Stimulated activated CD8-positive, alpha-beta memory T cell treated with anti-CD3 and anti-CD28 coated beads, Interleukin-7, amount 100 ng/mL, for 1 hour (primary cell): ENCODE data around the gene PHACTR3.

Experiments used
- DNase-seq, 2 donors: peaks; one replicate each; pipeline ENCODE4 v3.0.0-alpha.2; 2020; ENCODE audit warnings: low read depth in 2 of 2

PHACTR3 gene

DNA sequence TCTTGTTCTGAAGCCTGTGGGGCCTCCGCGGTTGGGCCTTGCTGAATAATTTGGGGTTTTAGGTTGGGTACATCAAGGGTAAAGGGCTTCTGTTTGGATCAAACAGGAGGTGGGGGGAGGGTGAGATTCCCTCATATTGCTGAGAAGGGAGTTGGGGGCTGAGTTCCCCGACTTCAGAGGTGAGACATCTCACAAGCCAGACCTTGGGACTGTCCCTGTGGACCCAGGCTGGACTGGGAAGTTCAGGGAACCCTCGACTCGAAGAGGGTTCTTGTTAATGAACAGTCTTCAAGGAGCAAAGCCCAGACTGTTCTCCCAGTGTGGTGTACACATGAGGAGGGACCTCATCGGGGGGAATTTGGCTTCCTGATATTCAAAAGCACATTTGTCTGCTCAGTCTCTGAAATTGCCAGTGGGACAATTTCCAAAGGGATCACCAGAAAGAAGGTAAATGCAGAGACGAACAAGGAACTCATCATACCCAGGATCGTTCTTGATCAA lies 210.6 kb downstream of the PHACTR3 start:
- DNase-seq: no peak

DNA sequence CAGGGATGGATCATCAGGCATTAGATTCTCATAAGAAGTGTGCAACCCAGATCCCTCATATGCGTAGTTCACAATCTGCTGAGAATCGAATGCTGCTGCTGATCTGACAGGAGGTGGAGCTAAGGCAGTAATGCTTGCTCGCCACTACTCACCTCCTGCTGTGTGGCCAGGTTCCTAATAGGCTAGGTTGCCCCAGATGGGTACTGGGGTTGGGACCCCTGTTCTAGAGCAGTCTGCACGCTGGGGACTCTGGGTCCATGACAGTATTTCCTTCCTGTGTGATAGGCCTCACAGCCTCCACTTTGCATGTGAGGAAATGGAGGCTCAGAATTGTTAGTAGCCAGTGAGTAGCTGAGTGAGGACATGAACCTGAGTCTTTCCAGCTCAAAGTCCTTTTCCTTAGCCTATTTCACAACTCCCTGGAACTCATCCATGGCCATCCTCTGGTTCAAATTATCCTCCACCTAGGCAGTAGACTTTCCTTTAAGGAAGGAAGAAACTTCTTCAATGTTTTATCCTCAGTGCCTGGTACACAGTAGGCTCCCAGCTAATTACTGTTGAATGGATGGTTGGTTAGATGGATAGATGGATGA lies 211.9 kb downstream of the PHACTR3 start:
- DNase-seq: no peak

DNA sequence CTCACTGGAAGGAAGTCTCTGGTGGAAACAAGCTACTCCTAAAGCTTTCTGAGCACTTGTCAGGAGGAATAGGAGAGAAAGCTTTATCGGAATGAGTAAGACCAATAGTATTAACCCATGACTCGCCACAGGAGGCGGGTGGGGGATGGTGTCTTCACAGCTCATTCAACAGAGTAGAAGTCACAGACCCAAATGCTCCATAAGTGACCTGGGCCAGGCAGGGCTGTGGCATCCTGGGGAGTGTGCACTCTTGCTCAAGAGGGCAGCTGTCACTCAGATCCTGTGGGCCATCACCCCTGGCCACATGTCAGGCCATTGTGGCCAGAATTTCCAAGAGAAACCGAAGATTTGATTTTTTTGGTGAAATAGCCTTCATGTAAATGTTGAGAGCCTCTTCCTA lies 213.1 kb downstream of the PHACTR3 start:
- DNase-seq: no peak

DNA sequence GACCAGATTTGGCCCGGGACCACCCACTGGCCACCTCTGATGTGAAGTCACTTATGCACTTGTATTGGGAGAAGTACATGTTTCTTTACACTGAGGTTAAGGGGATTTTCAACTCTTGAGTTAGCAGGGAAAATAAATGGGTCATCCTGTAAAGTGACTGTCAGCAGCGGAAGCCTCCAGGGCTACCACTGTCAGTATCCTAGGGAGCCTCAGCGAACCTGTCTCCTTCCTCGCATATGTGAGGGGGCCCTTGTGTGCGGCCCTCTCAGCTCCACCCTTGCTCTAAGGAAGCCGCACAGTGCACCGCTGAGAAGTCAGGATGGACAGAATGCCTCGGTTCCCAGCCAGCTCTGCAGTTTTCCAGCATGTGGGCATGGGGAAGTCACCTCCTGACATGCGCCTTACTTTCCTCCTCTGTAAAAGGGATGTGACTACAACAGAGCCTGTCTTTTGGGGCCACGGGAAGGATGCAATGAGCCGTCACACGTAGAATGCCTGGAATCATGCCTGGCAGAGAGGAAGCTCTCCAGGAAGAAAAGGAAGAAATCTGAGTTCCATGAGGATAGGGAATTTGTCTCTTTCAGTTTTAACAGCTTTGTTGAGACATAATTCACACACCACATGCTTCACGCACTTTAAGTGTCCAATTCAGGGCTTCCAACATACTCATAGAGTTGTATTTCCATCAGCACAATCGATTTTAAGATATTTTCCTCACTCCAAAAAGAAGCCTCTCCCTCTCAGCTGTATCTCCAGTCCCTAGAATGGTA lies 213.7 kb downstream of the PHACTR3 start:
- no peak for DNase-seq

DNA sequence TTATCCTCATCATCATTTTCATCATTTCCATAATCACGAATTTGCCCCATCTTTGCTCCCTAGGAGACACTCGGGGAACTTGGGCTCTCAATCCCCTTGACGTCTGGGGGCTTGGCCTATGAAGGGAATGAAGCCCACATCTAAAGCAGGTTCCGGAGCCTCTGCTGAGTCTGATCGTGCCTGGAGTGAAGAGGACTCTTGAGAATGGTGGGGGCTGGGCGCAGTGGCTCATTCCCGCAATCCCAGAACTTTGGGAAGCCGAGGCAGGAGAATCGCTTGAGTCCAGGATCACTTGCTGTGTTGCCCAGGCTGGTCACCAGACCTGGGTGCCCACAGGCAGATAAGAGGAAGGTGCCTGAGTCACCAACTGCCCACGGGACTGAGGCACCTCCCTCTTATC lies 214.6 kb downstream of the PHACTR3 start:
- no peak for DNase-seq

DNA sequence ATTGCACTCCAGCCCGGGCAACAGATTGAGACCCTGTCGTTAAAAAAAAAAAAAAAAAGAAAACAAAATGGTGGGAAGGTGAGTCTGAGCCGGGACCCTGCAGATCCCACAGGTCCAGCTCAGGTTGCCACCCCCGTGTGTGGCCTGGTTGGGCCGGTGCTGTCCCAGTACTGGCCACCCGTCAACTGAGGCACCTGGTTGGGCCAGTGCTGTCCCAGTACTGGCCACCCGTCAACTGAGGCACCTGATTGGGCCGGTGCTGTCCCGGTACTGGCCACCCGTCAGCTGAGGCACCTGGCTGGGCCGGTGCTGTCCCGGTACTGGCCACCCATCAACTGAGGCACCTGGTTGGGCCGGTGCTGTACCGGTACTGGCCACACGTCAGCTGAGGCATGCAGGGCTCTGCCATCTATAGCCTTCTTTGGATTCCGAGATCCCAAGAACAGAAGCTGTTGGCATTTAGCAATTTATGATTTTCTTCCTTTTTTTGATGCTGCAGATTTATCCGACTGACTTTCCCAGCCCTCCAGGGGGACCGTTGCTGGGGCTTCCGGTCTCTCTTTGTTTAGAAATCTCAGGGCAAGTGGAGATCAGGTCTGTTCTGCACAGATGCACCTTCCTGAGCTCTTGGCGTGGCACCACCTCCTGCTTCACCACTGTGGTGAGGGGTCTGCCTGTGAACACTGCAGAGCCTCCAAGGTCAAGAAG lies 215.3 kb downstream of the PHACTR3 start:
- DNase-seq: no peak

DNA sequence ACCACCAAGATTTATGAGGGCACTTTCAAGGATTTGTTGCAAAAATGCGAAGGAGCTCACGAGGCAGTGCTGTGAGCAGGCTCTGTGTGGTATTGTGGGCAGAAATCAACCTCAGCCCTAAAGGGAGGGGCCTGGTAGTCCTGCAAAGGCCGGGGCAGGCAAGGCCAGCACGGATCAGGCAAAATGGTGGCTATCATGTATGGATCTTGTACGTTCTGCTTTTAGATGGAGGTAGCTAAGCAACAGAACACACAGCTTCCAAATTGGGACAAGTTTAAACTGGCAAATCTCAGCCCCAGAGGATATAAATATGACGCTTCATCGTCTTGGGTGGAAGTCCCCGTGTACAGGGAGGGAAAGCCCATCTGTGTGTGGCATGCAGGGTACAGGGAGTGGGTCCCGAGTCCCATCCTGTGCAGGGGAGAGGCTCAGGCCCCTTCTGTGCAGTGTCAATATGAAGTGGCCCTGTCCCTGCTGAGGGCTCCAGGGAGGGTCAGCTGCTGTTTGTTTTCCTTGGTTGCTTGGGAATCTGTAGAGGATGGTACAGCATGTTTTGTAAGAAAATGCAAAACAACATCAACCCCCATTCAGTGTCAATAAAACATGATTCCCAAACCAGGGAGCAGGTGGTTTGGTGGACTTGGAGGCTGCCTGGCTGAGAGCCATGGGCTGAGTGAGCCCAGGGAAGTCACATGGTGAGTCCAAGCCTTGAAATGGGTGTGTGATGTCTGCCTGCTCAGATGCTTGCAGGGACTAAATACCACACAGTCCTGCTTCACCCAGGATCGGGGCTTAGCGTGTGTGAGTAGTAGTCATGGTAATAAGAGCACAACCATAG lies 216.1 kb downstream of the PHACTR3 start:
- DNase-seq: no peak

DNA sequence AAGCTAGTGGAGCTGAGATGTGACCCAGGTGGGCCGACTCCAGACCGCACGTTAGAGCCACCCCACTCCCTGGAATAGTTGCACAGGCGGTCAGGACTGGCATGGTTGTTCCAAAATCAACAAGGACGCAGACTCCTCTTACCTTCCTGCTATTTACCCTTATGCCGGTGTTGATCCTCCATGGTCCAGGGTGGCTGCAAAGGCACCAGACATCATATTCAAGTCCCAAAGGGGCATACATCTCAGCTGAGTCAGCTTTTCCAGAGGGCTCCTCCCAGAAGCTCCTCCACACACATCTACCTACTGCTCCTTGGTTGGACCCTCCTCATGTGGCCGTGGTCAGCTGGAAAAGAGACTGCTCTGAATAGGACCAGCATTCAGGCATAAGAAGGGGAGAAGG lies 216.9 kb downstream of the PHACTR3 start:
- no peak for DNase-seq

DNA sequence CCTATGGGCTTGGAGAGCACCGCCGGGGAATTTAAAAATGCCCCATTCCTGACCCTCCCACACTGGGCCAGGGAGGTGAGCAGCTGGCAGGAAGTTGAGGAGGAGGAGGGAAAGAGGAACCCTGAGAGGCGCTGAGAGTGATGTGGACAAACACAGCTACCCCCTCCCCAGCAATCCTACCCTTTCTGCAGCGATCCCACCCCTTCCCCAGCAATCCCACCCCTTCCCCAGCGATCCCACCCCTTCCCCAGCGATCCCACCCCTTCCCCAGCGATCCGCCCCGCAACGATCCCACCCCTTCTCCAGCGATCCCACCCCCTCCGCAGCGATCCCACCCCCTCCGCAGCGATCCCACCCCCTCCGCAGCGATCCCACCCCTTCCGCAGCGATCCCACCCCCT lies 217.4 kb downstream of the PHACTR3 start:
- DNase-seq: no peak

DNA sequence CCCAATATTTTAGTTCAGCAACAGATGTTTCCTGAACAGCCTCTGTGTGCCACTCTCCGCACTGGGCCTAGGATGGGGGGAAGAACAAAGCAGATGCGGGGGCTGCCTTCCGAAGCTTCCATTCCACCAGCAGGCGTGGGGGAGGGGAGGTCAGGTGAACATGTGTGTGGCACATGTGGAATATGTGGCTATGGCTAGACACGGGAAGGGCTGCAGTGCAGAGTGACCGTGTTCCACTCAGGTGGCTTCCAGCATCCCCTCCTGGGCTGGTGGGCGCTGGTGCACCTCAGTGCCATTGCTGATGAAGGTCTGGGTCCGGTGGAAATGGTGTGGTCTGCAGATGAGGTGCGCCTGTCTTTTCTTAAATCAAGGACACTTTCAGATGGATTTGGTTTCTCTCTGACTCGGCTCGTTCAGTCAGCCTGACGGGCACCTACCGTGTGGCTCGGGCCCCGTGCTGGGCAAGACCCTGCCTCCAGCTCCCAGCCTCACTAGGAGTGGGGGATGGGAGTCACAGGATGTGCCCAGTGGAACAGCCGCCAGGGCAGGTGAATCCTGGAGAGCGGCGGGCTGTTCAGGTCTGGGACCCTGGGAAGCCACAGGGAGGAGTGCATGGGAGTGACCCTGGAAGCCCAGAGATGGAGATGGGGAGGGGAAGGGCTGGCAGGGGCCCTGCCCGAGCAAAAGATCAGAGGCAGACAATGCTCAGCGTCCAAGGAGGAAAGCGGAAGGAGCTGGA lies 218.1 kb downstream of the PHACTR3 start:
- DNase-seq: no peak

DNA sequence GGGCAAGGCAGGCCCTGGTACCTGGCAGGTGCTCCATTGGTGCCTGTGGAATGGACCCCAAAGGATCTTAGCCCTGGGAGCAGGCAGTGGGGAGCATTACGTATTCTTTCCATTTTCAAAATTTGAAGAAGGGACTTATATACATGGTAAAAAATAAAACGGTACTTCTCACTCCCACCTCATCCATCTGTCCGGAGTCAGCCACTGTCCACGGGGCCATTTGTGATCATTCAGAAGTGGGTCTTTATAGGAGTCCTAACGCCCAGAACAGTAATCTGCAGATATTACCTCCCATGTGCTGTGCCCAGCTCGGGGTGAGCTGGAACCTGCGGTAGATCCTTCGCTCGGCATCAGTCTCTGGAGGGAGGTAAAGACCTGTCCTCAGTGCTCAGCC lies 218.7 kb downstream of the PHACTR3 start:
- no peak for DNase-seq

DNA sequence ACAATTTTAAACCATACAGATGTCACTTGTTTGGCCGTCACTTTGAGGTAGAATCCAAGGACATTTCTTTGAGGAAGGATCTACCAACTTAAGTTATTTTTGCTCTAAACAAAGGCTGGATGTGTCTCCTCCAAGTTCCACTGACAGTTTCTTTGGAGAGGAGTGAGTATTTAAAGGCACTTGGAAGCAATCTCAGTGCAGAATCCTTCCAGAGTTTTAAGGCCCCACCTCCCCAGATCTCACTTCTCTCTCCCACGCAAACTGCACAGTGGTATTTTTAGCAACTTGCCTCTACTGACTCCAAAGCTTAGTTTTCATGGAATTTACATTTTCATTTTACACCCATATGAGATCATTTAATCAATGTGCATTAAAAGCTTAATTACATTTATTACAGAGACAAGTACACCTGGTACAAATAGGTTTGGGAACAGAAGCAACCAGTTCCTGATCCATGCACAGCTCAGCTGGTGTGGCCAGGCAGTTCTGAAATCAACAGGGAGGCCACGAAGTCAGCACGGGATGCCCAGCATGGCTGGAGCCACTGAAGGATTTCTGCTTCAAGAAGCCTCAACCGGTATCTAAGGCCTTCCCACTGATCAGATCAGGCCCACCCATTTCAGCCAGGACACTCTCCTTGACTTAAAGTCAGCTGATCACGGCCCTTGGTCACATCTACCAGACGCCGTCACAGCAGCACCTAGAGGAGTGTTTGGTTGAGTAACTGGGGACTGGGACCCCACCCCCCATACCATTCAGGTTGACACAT lies 219.3 kb downstream of the PHACTR3 start:
- no peak for DNase-seq

DNA sequence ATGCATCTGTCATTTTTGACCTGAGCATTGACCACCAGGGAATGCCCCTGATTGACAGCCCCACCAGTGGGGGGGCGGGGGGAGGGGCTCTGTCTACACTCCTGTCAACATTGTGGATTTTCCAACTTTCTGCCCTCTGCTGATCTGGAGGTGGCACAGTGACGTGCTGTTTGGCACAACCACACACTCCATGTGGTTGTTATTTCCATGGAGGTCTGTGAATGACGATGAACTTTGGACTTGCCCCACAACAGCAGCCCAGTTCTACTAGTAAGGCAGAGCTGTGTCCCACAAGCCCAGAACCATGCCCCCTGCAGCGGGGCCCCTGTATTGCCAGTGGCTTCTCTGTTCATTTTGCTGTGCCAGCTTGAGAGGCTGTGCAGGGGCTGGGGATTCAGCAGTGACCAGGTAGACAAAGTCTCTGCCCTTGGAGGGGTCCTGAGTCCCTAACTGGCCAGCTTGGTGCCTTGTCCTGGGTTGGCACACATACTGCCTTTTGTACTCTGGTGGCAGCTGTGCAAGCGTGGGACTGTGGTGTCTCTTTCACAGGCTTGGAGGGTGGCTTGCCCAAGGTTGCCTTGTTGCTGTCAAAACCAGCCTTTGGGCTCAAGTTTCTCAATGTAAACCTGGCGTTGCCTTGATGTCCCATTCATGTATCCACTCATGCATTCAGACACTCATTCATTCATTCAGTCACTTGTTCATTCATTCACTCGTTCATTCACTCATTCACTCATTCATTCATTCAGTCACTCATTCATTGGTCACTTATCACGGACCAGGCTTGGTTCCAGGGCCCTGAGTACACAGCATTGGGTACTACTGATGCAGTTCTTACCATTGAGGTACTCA lies 220.6 kb downstream of the PHACTR3 start:
- DNase-seq: no peak

DNA sequence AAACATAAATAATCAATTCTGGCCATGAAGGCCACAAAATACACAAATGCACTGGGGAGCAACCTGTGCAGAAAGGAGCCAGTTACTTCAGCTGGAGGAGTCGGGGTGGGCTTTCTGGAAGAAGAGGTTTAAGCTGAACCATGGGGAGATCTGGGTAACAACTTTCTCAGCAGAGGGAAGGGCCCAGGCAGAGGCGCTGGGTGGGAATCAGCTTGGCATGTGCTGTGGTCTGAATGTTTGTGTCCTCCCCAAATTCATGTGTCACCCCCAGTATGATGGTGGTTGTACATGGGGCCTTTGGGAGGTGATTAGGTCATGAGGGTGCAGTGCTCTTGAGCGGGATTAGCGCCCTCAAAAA lies 221.2 kb downstream of the PHACTR3 start:
- no peak for DNase-seq

DNA sequence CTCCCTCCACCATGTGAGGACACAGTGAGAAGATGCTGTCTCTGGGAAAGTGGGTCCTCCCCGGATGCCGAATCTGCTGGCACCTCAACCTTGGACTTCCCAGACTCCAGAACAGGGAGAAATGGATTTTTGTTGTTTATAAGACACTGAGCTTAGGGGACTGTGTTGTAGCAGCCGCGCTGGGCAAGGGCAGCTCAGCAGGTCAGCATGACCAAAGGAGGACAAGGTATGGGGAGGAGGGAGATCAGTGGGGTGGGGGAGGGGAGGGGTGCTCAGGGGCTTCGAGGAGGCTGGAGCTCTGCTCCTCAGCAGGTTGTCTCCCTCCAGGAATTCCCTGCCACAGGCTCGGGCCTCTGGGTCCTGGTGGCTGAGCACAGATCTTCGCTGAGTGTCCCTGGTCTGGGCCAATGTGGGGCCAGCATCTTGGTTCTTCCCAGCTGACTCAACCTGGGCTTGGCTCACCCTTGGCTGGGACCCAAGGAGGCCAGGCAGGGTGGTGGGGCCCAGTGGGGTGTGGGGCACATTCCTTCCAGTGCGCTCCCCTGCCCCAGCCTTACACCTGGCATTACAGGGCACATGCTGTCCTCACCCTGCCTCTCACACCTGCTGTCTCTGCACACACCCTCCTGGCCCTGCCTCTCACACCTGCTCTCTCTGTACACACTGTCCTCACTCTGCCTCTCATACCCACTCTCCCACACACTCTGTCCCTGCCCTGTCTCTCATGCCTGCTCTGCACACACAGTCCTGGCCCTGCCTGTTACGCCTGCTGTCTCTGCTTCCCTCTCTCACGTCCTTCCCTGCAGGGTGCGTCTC lies 221.8 kb downstream of the PHACTR3 start:
- DNase-seq: no peak

DNA sequence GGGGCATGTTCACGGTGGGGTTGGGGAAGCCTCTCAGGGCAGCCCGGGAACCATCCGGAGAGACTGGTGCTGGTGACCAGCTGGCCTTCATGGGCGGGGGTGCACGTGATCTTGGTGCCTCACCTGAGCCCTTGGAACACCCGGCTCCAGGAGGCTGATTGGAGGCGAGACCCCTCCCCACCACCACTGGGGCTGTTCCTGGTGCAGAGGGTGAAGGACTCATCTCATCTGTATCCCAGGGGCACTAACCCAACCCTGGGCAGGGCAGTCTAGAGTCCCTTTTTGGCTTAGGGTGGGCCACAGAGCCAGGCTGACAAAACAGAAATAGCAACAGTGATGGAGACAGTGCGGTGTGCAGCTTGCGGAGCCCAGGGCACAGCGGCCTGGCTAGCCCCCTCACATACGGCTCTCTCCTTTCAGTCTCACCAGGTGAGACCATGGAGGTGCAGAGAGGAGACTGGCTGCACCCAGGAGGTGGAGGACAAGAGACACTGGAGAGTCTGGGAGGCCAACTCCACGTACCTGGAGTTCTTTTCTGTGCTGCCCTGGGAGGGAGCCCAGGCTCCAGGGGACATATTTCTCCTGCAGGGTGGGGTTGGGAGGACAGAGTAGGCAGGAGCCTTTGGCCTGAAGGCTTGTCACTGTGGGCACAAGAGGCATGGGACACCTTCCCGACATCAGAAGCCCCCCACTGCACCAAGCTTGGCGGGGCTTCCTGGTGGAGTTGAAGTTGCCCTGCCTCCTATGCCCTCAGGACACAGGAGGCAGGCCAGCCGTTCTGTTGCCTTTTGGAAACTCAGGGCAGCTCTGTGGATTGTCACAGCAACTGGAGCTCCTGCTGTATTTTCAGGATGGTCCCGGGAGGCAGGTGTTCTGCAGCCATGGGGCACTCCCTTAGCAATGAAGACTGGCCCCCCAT lies 223.1 kb downstream of the PHACTR3 start:
- DNase-seq: no peak

DNA sequence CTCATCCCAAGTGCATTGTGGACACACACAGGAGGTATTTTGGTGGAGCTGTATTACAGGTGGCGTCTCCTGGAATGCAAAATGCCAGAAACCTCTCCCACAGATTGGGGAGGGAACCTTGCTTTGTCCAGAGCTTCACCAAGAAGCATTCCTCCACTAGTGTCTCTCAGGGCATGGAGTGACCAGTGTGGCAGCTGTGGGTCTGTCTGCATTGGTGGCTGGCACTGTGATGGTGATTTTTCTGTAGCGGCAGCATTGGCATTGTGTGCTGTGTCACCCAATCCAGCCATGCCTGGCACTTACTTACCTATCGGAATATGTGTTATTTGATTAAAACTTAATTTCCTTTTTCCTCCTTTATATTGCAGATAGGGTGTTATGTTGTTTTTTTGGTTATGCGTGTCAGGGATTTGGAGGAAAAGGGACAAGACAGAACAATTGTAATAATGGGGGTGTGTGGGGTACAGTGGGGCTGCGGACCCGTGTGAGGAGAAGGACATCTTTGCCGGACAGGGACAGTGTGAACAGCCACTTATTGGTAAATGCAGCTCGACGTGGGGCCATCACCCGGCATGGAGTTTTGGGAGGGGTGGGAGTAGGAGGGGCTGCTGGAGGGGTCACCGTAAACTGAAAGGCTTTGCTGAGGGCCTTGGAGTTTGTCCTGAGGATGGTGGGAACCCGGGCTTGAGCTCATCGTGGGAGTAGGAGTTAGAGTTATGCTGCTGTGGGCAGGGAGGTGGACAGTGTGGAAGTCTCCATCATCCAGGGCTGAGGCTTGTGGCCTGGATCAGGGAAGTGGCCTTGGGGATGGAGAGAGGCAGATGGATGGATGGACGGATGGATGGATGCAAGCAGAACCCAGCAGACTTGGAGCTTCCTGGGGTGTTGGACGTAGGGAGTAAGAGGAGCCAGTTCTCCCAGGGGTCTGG lies 224.0 kb downstream of the PHACTR3 start:
- DNase-seq: no peak
